Femur (tissue), 1 donor: ENCODE measurements around the gene SPRYD3.
"Not testable (repeated sequence)": the region's sequence is repeated elsewhere in the genome, so short reads cannot be mapped to it uniquely, and the experiment has no call there.

Experiments used
- DNase-seq: peaks from one replicate; pipeline ENCODE4 v3.0.0-alpha.2; 2017

Gene SPRYD3

DNA sequence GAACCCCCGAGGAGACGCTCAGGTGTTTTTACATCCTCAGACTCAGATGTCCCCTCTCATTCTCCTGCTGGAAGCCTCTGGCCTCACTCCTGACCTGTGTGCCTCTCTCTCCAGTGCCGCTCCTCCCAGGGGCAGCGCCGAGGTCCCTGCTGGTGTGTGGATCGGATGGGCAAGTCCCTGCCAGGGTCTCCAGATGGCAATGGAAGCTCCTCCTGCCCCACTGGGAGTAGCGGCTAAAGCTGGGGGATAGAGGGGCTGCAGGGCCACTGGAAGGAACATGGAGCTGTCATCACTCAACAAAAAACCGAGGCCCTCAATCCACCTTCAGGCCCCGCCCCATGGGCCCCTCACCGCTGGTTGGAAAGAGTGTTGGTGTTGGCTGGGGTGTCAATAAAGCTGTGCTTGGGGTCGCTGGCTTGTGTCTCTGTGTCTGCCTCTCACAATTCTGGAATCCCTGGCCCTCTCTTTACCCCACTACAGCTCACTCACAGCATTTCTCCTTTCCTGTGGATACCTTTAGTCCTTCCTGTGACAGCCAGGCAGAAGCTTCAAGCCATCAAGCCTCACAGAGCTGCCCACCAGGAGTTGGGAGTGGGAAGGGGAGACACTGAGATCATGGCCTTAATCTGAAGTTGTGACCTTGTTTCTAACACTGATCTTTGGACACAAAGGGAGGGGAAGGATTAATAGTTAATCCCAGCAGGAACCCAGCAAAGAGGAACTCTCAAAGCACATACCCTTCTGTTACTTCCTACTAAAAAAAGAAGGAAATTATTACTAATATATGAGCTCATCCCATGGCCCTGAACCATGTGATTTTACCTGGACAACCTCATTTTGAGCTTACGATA is 23.0 kb upstream of the SPRYD3 start:
- DNase-seq = no peak

DNA sequence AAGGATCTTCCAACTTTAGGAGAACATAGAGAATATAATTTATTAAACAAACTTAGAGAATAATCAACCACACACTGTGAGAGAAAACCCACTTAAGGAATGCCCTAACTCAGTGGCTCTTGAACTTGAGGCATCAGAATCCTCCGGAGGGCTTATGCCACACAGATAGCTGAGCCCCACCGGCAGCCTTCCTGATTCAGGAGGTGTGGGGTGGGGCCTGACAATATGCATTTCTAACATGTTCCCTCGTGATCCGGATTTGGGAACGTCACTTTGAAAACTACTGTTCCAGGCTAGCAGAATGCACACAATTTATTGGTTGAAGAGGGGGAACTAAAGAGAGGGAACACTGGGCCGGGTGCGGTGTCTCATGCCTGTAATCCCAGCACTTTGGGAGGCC is 22.1 kb upstream of the SPRYD3 start:
- no peak for DNase-seq

- no peak for DNase-seq
Observed at GRCh38 chr12:53100466-53101151, 21.4 kb upstream of the SPRYD3 start.

DNA sequence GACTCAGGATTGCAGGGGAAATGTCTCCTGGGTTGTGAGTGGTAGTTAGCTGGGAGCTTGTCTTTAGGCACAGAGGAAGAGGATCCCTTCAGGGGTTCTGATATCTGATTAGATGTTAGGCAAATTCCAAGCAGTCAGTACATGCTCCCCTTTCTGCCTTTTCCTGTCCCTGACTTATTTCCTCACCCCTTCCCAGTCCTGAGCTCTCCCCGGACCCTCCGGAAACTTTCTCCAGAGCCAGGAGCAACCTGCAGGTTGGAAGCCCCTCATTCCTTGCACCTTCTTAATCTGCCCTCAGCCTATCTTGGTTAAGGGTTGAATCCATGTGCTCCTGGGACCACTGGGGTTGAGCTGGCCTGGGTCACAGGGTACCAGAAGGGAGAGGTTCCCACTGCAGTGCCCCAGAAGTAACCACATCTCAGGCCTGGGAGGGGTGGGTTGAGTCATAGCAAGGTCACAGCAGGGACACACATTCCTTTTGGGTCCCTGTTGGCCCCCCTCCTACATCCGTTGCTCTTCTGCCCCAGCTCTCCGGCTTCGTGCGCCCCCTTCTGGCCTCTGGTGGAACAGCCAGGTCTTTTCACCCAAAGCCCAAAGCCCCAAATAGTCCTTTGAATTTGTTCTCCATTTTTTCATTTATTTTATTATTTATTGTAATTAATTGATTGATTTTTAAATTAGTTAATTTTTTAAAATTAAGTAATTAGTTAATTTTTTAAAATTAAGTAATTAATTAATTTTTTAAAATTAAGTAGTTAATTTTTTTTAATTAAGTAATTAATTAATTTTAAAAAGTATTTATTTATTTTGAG is 20.1 kb upstream of the SPRYD3 start:
- DNase-seq = peak; percentile 94

DNA sequence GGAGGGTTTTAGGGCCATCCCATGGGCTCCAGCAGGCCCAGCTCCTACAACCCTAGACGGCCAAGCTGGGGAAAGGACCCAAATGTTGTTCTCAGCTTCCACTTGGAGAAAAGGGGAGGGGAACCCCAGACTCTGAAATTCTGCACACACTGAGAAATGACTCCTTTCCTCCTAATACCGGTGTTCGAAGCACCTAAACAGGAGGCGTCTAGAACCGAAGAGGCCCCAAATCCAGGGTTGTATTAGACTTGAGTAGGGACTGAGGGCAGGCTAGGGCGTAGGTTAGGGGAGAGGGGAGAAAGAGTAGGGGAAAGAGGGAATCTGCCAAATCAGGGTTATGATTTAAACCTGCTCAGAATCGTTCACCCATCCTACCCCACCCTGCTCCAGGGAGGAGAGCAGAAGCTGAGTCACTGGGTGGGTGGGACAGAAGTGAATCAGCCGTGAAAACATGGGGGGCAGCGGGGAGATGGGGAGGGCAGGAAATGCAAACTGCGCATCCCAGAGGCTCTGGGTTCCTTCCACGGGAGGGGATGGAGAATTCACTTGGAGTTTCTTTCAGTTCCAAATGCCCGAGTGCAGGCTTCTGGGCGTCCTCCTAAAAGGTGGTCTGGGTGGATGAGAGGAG is 19.3 kb upstream of the SPRYD3 start:
- peak; percentile 59 for DNase-seq

- peak; percentile 81 for DNase-seq
Observed at GRCh38 chr12:53097564-53098353, 18.6 kb upstream of the SPRYD3 start, which contains the start of gene IGFBP6. IGFBP6 (plus strand) TSS chr12:53097667; CDS start chr12:53097718, 51 bp downstream.

DNA sequence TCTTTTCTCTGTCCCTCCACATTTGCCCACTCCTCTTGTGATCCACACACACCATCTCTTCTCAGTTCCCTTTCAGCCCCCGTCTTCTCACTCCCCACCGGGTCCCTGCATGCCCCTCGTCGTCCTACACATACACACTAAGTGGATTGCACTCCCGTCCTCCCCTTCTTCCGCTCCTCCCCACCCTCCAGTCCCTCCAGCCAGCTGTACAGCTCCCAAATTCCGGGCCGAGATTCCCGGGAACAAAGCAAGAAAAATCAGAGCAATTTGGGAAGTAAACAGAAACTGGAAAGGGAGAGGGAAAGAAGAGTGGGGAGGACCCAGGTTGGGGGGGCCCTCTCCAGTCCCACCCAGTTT is 18.0 kb upstream of the SPRYD3 start:
- no peak for DNase-seq

DNA sequence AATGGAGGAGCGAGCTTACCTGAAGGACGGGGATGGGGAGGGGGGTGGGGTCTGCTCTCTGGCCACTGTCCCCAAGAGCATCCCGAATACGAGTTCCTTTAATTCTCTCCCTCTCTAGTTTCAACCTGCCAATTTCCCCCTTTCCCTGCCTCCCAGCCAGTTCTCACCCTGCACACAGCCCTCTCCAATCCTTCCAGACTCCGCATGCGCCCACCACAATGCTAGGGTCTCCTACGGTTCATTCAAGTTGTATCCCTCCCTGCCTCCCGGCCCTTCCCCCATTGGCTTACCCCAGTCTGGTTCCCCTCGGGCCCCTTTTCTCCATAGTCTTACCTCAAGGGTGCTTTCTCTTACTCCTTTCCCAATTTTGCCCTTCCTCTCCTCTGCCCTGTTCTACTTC is 17.6 kb upstream of the SPRYD3 start:
- DNase-seq = peak; percentile 47

- DNase-seq = peak; percentile 87
Observed at GRCh38 chr12:53096089-53096741, 17.0 kb upstream of the SPRYD3 start.

DNA sequence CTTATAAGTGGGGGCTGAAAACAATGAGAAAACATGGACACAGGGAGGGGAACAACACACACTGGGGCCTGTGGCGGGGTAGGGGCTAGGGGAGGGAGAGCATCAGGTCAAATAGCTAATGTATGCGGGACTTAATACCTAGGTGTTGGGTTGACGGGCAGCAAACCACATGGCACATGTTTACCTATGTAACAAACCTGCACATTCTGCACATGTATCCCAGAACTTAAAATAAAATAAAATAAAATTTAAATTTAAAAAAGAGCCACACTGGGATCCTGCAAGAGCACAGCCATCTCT is 16.4 kb upstream of the SPRYD3 start:
- DNase-seq = not testable (repeated sequence)

DNA sequence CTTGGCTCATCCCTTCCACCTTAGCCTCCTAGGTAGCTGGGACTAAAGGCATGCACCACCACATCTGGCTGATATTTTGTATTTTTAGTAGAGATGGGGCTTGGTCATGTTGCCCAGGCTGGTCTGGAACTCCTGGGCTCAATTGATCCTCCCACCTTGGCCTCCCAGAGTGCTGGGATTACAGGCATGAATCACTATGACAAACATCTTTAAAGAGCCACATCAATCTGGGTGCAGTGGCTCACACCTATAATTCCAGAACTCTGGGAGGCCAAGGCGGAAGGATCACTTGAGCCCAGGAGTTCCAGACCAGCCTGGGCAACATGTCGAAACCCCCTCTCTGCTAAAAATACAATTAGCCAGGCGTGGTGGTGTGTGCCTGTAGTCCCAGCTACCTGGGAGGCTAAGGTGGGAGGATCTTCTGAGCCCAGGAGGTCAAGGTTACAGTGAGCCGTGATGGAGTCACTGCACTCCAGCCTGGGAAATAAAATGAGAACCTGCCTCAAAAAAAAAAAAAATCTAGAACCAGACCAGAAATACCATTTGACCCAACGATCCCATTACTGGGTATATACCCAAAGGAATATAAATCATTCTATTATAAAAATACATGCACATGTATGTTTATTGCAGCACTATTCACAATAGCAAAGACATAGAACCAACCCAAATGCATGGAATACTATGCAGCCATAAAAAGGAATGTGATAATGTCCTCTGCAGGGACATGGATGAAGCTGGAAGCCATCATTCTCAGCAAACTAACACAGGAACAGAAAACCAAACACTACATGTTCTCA is 15.8 kb upstream of the SPRYD3 start:
- DNase-seq = not testable (repeated sequence)

DNA sequence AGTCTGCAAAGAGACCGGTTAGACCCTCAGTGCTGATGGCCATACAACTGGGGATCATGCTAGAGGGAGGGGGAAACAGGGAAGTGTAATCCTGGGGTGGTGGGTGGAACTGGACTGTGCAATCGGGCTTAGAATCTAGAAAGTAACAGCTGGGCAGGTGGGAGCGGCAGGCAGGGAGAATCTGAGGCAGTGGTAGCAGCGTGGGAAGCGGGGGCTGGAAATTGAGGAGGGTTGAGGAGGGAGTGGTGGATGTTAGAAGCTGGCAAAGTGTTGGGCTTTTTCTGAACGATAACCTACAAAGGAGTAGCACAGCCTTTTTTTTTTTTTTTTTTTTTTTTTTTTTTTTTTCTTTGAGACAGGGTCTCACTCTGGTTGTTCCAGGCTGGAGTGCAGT is 15.2 kb upstream of the SPRYD3 start:
- DNase-seq = no peak

GRCh38 chr12:53093777-53094393 is 14.7 kb upstream of the SPRYD3 start:
- DNase-seq = no peak

DNA sequence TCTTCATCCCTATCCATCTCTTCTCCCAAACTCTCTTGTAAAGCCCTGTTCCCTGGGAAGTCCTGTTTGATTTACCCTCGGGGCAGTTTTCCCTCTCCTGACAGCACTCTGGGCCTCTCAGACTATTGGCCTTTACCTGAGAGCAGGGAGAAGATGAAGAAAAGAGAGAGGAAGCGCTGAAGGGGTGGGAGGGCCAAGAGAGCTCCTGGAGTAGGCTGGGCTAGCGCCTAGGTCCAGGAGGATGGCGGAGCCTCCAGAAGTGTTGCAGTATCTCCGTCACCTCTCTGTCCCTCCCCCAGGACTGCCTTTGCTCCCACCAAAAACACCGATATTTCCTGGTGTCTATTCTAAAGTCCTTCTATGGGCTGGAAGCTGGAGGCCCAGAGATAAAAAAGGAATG is 12.6 kb upstream of the SPRYD3 start:
- DNase-seq = no peak

GRCh38 chr12:53090554-53090953 is 11.4 kb upstream of the SPRYD3 start:
- no peak for DNase-seq

DNA sequence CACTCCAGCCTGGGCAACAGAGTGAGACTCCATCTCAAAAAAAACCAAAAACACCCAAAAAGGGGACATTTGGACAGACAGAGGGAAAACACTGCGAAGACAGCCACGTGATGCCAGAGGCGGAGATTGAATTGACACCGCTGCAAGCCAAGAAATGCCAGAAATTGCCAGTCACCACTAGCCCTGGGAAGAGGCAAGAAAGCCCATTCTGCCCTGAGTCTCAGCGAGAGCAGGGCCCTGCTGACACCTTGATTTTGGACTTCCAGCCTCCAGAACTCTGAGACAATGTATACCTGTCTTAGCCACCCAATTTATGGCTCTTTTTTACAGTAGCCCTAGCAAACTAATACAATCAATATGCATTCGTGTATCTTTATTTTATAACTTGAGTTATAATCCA is 10.9 kb upstream of the SPRYD3 start:
- no peak for DNase-seq

DNA sequence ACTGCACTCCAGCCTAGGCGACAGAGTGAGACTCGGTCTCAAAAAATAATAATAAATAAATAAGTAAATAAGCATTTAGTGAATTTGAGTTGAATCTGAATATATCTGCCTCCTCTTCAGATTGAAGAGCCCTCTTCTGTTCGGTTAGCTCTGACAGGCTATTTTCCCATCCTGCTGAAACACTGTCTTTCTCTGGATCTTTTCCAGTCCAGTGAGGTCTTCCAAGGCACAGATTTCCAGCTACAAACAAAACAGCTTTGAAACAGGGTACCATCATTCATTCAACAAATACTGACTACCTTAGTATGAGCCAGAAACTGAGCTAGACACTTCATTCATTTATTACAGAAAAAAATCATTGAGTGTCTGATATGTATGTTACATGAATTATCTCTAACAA is 7.2 kb upstream of the SPRYD3 start:
- DNase-seq = no peak

DNA sequence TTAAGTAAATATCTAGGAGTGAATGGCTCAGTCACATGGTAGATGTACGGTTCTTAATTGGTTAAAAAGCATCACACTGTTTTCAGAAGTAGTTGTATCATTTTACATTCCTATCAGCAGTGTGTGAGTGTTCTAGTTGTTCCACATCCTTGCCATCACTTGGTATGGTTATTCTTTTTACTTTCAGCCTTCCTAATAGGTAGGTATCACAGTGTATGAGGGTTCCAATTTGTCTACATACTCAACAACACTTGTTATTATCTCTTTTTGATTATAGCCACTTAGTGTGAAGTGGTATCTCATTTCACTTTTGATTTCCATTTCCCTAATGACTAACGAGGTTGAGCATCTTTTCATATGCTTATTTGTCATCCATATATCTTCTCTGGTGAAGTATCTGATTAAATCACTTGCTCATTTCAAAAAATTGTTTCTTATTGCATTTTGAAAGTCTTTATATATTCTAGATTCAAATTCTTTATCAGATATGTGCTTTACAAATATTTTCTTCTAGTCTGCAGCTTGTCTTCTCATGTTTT is 3.5 kb upstream of the SPRYD3 start:
- no peak for DNase-seq

GRCh38 chr12:53078425-53079225 is 565 bp downstream of the SPRYD3 start:
- no peak for DNase-seq
